ENCODE measurements around the gene TBC1D16.

- no peak for TF ChIP-seq EZH2 (IDR thresholded peaks at IDR 0.05; ENCODE audit: insufficient read depth, poor library complexity, severe bottlenecking)
- TF ChIP-seq EZH2phosphoT487 (IDR thresholded peaks at IDR 0.05; ENCODE audit: insufficient read depth, low read depth) = no peak
These were observed 46.4 kb downstream of the TBC1D16 start for GRCh38 chr17:79989106-79989835.

All from GM23248 (cell line).